ENCODE data around the gene DARS1. TPM values are rescaled to one million over a fixed set of nuclear protein-coding genes. Genes with fewer than 3 reads are reported as not detected.

The DARS1 gene
- polyA plus RNA-seq, 1 experiment: 44.0 TPM

DNA sequence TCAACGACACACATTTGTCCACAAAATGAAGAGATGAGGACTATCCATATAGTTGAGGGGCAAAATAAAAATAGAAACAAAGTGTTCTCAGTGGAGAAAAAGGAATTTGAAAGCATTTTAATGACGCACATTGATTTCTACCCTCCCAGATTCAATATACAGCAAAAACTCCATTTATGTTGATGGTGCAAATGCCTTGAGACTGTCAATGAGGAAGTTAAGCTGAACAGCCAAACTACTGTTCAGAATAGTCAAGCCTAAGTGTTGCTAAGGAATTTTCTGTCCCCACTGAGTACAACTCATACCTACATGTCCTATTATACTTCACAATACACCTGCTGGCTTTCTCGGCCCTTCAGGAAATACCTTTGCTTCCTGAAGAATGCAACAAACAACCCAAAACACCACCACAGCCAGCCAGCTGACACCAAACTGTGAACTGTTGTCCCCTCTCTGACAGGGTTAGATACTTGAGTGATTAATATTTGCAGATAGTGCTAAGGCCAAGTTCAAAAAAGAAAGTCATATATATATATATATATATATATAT is 27.8 kb upstream of the DARS1 start:
- ChIA-PET POLR2A (no interaction called here), CTCF (interaction anchor here (0.5 kb wide), 1 partner anchor 70 kb away, joined by 3 read pairs; no protein-coding TSS in a partner anchor)
- H3K27me3 ChIP-seq (ENCODE audit: control insufficient read depth, insufficient read depth, low read length): peaks cover 4% of the 10 kb centered on the region
- H3K36me3 ChIP-seq (ENCODE audit: control insufficient read depth, insufficient read depth, low read length): no peaks in the 10 kb centered on the region
- no peak for DNase-seq (ENCODE audit: low read depth)
- H3K4me3 ChIP-seq (ENCODE audit: low read depth, low read length): no peak overlapping the region
- TF ChIP-seq, protein P1, sequence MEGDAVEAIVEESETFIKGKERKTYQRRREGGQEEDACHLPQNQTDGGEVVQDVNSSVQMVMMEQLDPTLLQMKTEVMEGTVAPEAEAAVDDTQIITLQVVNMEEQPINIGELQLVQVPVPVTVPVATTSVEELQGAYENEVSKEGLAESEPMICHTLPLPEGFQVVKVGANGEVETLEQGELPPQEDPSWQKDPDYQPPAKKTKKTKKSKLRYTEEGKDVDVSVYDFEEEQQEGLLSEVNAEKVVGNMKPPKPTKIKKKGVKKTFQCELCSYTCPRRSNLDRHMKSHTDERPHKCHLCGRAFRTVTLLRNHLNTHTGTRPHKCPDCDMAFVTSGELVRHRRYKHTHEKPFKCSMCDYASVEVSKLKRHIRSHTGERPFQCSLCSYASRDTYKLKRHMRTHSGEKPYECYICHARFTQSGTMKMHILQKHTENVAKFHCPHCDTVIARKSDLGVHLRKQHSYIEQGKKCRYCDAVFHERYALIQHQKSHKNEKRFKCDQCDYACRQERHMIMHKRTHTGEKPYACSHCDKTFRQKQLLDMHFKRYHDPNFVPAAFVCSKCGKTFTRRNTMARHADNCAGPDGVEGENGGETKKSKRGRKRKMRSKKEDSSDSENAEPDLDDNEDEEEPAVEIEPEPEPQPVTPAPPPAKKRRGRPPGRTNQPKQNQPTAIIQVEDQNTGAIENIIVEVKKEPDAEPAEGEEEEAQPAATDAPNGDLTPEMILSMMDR (IDR thresholded peaks at IDR 0.05; ENCODE audit: insufficient read depth, low read depth, low read length): no peak

DNA sequence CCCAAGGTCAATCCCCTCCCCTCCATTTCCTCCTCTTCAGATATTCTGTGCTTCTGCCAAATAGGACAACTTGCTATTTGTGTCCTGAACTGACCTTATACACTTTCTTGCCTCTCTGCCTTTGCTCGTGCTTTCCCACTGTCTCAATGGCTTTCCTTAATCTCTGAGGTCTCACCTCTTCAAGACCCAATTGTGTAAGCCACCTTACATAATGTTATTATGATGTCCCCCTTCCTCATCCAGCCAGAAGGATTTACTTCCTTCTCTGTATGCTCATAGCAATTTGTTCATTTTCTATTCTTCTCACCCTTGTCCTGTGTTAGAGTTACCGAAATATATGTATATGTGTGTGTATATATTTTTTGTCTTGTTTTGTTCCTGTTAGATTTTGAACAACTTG is 26.9 kb upstream of the DARS1 start:
- H3K27me3 ChIP-seq (ENCODE audit: control insufficient read depth, insufficient read depth, low read length): peaks cover 4% of the 10 kb centered on the region
- CTCF ChIA-PET: no interaction called here
- no peak for DNase-seq (ENCODE audit: low read depth)
- POLR2A ChIA-PET: no interaction called here
- H3K36me3 ChIP-seq (ENCODE audit: control insufficient read depth, insufficient read depth, low read length): no peaks in the 10 kb centered on the region
- TF ChIP-seq, protein P1 (IDR thresholded peaks at IDR 0.05; ENCODE audit: insufficient read depth, low read depth, low read length): no peak
- no peak overlapping the region for H3K4me3 ChIP-seq (ENCODE audit: low read depth, low read length)

DNA sequence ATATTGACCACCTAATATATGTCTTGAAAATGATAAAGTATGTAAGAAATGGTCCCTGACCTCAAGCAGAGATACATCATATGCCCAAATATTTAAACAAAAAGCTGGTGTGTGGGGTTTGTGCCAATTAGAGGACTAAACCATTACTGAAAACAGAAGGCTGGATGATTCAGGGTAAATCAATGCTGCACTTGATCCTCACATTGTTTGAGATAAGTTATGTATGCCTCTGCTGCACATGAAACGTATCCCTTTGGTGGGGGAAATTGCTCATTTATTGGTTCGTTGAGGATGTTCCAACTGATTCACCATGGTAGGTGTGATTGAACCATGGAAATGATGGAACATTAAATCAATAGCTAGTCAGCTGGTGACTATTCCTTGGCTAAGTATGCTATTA is 24.7 kb upstream of the DARS1 start:
- no peak for DNase-seq (ENCODE audit: low read depth)
- TF ChIP-seq, protein P1 (IDR thresholded peaks at IDR 0.05; ENCODE audit: insufficient read depth, low read depth, low read length): no peak
- H3K4me3 ChIP-seq (ENCODE audit: low read depth, low read length): no peak overlapping the region
- H3K27me3 ChIP-seq (ENCODE audit: control insufficient read depth, insufficient read depth, low read length): peaks cover 4% of the 10 kb centered on the region
- H3K36me3 ChIP-seq (ENCODE audit: control insufficient read depth, insufficient read depth, low read length): no peaks in the 10 kb centered on the region
- CTCF ChIA-PET: interaction anchor here (1.2 kb wide), 1 partner anchor 13 kb away, joined by 3 read pairs; no protein-coding TSS in a partner anchor
- POLR2A ChIA-PET: no interaction called here

DNA sequence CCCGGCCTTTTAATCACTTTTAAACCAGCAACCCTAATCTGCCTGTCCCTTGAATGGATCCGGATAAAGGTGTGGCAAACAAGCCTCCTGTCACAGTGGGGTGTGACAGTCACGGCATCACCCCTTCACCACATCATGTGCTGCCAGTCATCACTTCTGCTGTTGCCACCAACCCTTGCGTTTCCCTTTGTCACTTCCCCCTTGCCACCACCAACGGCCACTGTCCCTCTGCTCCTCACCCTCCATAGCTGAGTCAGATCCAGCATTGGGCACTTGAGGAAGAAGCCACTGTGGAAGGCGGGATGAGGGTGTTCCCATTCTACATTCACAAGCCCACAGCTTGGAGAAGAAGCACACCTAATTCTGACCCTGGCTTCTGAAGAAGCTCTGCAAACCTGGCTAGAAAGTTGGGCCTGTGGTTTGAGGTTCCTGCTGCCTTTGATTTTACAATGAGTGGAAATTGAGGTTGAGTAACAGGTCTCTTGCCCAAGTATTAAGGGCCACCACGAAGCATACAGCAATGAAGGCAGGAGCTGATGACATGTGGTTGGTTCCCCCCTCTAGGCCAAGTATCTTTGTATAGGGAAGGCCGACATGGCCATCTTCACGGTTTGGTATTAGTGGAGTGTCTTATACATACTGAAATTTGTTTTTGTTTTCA is 22.9 kb upstream of the DARS1 start:
- Histone ChIP-seq H3K4me3 (ENCODE audit: low read depth, low read length) (no peak overlapping the region), H3K36me3 (ENCODE audit: control insufficient read depth, insufficient read depth, low read length) (no peaks in the 10 kb centered on the region), H3K27me3 (ENCODE audit: control insufficient read depth, insufficient read depth, low read length) (no peaks in the 10 kb centered on the region)
- CTCF ChIA-PET: interaction anchor here (0.7 kb wide), 1 partner anchor 12 kb away, joined by 3 read pairs; no protein-coding TSS in a partner anchor
- POLR2A ChIA-PET: no interaction called here
- TF ChIP-seq, protein P1 (IDR thresholded peaks at IDR 0.05; ENCODE audit: insufficient read depth, low read depth, low read length): no peak
- DNase-seq (ENCODE audit: low read depth): no peak

DNA sequence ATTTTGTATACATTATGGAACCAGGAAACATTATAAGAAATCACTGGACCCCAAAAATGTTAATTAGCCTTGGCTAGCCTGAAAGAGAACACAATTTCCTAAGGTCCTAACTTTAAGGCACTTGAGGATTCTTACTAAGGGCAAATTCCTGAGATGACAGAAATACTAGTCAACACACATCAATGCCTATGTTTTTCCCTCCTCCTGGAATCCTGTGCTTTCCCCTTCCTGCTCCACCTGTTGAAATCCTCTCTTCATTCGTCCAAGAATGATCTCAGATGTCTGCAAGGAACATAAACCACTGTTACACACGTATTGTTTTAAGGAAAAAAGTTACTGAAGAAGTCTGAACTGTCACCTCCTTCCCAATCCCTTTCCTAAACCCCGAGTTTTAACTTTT is 21.2 kb upstream of the DARS1 start:
- TF ChIP-seq, protein P1 (IDR thresholded peaks at IDR 0.05; ENCODE audit: insufficient read depth, low read depth, low read length): no peak
- Histone ChIP-seq H3K36me3 (ENCODE audit: control insufficient read depth, insufficient read depth, low read length) (no peaks in the 10 kb centered on the region), H3K27me3 (ENCODE audit: control insufficient read depth, insufficient read depth, low read length) (no peaks in the 10 kb centered on the region), H3K4me3 (ENCODE audit: low read depth, low read length) (no peak overlapping the region)
- CTCF ChIA-PET: no interaction called here
- DNase-seq (ENCODE audit: low read depth): no peak
- POLR2A ChIA-PET: no interaction called here
